Measurements from ENCODE around the gene SLC6A15. TPM values are rescaled to one million over a fixed set of nuclear protein-coding genes. Genes with fewer than 3 reads are reported as not detected.

Gene SLC6A15
- total and polyA plus RNA-seq, 9 of the 15 experiments (the other 6 are each of a cell fraction or from before 2014, with no cell fraction given), result not detected

- Histone ChIP-seq H3K9me1 (ENCODE audit: control insufficient read depth, insufficient read depth, low read length) (no peaks in the 10 kb centered on the region), H3K27me3 (ENCODE audit: control insufficient read depth in 2 of 2, insufficient read depth in 2 of 2, low read length in 2 of 2) (no peaks in the 10 kb centered on the region), H3K9me3 (replicated peaks; ENCODE audit: control insufficient read depth, insufficient read depth, low read depth, low read length) (no peaks in the 10 kb centered on the region), H3K36me3 (ENCODE audit: control insufficient read depth, insufficient read depth, low read length) (no peaks in the 10 kb centered on the region), H3K9ac (ENCODE audit: insufficient read depth in 1 of 2, low read depth in 2 of 2, low read length in 2 of 2) (no peak overlapping the region), H4K20me1 (replicated peaks; ENCODE audit: control insufficient read depth, insufficient read depth, low read length) (no peaks in the 10 kb centered on the region), H3K4me3 (no peak overlapping the region), H3K27ac (ENCODE audit: extremely low read depth, low read depth, low read length) (no peak overlapping the region), H2AFZ (ENCODE audit: low read depth, low read length) (no peak overlapping the region), H3K79me2 (ENCODE audit: control insufficient read depth, insufficient read depth, low read length) (no peaks in the 10 kb centered on the region), H3K4me1 (replicated peaks in 1 of 2; ENCODE audit: control insufficient read depth in 2 of 2, insufficient read depth in 2 of 2, low read length in 2 of 2) (no peaks in the 10 kb centered on the region), H3K4me2 (ENCODE audit: insufficient read depth, low read length) (no peak overlapping the region)
- ATAC-seq, result no peak
- DNase-seq (ENCODE audit: extremely low read depth in 1 of 4, low spot score in 3 of 4), result no peak
- intact Hi-C loops (cut with micrococcal nuclease), result no loop called here
- no peak for TF ChIP-seq CHCHD3 (CRISPR knock-in tag; IDR thresholded peaks at IDR 0.05)
- no peak for TF ChIP-seq HSF4 (CRISPR knock-in tag; IDR thresholded peaks at IDR 0.05; ENCODE audit: borderline replicate concordance)
- TF ChIP-seq MTF1 (CRISPR knock-in tag; IDR thresholded peaks at IDR 0.05; ENCODE audit: borderline replicate concordance), result no peak
- TF ChIP-seq ZNF707 (CRISPR knock-in tag; conservative IDR thresholded peaks at IDR 0.05), result no peak
- TF ChIP-seq RBM25 (IDR thresholded peaks at IDR 0.05; ENCODE audit: low read depth, low read length, severe bottlenecking), result no peak
- no peak for TF ChIP-seq MAZ (CRISPR knock-in tag; conservative IDR thresholded peaks at IDR 0.05 in 1 of 2, IDR thresholded peaks at IDR 0.05 in 1 of 2)
- TF ChIP-seq TCF7 (IDR thresholded peaks at IDR 0.05; ENCODE audit: borderline replicate concordance), result no peak
- TF ChIP-seq SMARCA5 (IDR thresholded peaks at IDR 0.05), result no peak
- WGBS (ENCODE audit: insufficient coverage, low coverage, missing lambda C conversion rate), result 0% methylated on average over 3 of the region's 3 CpGs
- CTCF ChIA-PET (ENCODE audit: low intra/inter-chr PET ratio), result no interaction called here
- POLR2A ChIA-PET, result no interaction called here
- in situ Hi-C loops (cut with MboI), result no loop called here
- FAIRE-seq, result no peak
- no TSS peak for BruUV-seq (replicated peaks)
These were observed 50.4 kb downstream of the SLC6A15 start for GRCh38 chr12:84862186-84862585.

Measured in K562 (cell line).